HG02938 (cell line): ENCODE data around the gene IGSF6.
"Not testable (repeated sequence)": the region's sequence is repeated elsewhere in the genome, so short reads cannot be mapped to it uniquely, and the experiment has no call there.

Experiments
- ATAC-seq: cut with Tn5 transposase; IDR thresholded peaks from one replicate; pipeline ENCODE4 v1.9.1; 2021; ENCODE audit warnings: mild to moderate bottlenecking, moderate library complexity; ENCODE audit not compliant: unreplicated experiment

Gene IGSF6

GRCh38 chr16:21654466-21654865 lies 2.1 kb upstream of the IGSF6 start:
- ATAC-seq, result no peak

DNA sequence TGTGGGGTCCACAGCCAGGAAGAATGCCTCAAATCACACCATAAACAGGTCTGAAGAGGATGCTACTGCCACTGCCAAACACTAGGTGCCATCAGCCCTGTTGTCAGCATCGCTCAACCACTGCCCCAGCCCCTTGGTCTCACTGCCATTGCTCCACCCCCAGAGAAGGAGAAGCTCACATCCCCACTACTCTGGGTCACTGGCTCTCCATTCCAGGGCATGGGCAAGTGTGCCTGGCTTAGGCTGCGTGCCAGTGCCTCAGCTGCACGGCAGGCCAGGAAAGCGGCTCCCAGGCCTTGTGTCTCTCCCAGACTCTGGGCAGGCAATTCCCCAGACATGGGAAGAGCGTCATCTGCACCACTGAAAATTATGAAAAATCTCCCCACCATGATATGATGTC lies 1.2 kb upstream of the IGSF6 start:
- ATAC-seq, result no peak

DNA sequence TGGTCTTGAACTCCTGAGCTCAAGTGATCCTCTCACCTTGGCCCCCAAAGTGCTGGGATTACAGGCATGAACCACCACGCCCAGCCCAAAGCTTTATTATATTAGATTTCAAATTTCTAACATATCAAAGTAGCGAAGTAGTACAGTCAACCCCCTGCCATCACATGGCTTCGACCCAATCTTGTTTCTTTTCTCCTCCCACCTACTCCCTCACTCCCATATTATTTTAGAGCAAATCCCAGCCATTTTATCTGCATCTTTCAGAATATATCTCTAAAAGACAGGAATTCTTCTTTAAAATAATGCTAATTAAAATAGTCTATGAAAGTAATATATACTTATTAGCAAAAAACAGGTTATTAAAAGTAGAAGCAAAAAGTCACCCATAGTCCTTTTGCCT lies 893 bp downstream of the IGSF6 start:
- no peak for ATAC-seq

- no peak for ATAC-seq
Measured at GRCh38 chr16:21650521-21650920, 1.9 kb downstream of the IGSF6 start.

DNA sequence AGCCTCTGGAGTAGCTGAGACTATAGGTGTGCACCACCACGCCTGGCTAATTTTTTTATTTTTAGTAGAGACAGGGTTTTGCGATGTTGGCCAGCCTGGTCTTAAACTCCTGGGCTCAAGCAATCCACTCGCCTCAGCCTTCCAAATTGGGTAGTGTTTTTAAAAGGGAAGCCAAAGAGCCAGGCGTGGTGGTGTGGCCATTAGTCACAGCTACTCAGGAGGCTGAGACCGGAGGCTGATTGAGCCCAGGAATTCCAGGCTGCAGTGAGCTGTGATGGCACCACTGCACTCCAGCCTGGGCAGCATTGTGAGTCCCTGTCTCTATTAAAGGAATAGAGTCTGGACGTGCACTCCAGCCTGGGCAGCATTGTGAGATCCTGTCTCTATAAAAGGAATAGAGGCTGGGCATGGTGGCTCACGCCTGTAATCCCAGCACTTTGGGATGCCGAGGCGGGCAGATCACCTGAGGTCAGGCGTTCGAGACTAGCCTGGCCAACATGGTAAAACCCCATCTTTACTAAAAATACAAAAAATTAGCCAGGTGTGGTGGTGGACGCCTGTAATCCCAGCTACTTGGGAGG lies 2.5 kb downstream of the IGSF6 start:
- ATAC-seq, result not testable (repeated sequence)

DNA sequence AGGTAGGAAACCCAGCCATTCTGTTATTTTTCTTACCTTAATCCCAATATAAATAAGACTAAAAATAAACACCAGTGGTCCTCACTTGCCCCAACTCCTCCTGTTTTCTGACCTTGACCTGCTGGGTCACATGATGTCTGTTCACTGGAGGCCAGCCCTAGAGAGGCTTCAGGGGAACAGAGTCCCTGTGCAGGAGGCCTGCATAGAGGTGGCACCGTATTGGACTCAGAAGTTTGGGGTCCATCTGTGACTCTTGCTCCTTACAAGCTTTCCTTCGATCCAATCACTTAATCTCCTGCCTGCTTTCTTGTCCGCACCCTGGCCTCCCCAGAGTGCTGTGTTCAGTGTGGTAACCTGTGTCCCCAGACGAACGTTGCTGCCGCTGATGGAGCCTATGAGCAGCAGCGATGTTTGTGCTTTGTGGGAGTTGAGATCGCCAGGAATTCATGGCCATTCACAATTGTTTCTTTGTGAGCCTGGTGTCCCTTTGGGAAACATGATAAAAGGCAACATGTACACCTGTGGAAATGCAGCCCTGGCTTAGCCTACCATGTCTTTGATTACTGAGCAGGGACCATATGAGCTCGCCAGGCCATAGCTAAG lies 4.7 kb downstream of the IGSF6 start:
- peak; percentile 6 for ATAC-seq

GRCh38 chr16:21646721-21647561 lies 5.5 kb downstream of the IGSF6 start:
- ATAC-seq, result peak; percentile 86

DNA sequence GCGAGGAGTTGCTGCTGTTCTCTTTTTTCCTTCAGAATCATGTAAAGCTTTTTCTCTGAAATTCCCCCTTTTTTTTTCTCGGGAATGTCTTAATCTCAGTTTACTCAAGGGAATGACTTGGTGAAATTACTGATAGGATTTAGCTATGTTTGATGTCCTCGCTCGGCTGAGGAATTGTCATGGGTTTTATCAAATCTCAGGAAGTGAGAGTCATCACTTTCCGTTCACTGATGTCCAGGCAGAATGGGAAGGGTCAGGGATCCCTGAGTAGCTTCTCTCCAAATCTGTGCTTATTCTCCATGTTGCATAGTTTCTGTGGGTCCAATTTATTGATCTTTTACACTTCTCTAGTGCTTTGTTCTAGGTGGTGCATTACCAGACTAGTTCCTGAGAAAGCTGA lies 6.3 kb downstream of the IGSF6 start:
- ATAC-seq, result no peak

GRCh38 chr16:21645261-21645721 lies 7.1 kb downstream of the IGSF6 start:
- no peak for ATAC-seq

DNA sequence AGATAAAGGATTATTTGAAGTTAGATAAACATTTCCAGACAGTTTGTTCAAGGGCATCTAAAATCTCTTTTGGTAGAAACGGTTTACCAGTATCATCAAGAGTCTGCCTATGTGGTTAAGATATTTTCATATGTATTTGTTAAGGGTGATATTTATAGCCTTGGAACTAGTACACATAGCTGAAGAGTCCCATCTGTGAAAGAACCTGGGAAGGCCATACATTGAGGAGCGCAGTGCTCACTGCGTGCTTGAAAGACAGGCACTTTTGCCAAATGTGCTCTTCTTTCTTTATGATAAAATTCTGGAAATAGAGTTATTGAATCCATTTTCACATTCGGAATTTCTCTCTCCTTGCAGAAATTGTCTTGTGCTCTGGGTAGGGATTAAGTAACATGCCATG lies 7.7 kb downstream of the IGSF6 start:
- no peak for ATAC-seq

- no peak for ATAC-seq
Measured at GRCh38 chr16:21643785-21644184, 8.6 kb downstream of the IGSF6 start.

- ATAC-seq, result no peak
Measured at GRCh38 chr16:21642861-21643260, 9.5 kb downstream of the IGSF6 start.

GRCh38 chr16:21641916-21642315 lies 10.5 kb downstream of the IGSF6 start:
- no peak for ATAC-seq

- ATAC-seq, result no peak
Measured at GRCh38 chr16:21639493-21639892, 12.9 kb downstream of the IGSF6 start.

DNA sequence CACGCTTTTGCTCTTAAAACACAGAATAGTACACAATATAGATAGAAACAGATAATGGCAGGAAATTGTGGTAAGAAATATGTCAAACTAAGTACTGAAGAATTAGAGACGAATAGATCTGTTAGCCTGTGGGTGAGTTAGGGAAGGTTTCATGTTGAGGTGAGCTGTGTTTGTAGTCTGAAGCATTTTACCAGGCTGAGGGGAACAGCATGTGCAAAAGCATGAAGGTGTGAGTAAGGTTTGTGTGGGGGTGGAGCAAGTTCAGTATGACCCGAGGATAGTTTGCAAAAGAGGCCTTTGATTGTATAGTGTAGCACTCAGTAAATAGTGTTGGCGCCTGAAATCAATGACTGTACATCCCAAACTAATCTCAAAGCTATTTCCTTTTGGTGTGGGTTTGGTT lies 13.8 kb downstream of the IGSF6 start:
- no peak for ATAC-seq

DNA sequence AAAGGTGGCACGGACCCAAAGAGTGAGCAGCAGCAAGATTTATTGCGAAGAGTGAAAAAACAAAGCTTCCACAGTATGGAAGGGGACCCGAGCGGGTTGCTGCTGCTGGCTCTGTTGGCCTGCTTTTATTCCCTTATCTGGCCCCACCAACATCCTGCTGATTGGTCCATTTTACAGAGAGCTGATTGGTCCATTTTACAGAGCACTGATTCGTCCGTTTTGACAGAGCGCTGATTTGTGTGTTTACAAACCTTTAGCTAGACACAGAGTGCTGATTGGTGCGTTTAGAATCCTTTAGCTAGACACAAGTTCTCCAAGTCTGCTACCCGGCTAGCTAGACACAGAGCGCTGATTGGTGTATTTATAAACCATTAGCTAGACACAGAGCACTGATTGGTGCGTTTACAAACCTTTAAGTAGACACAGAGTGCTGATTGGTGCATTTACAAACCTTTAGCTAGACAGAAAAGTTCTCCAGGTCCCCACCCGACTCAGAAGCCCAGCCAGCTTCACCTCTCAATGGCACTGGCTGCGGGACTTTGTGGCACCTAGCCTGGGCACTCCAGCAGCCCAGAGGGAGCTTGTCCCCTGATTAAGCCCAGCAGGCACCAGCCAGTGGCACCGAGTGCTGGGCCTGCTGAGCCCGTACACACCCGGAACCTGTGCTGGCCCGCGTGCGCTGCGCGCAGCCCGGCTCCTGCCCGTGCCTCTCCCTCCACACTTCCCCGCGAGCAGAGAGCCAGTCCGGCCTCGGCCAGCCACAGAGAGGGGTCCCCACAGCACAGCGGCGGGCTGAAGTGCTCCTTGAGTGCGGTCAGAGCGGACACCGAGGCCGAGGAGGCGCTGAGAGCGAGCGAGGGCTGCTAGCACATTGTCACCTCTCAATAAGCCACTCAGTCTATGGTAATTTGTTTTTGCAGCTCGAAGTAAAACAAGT lies 15.1 kb downstream of the IGSF6 start:
- ATAC-seq, result no peak

DNA sequence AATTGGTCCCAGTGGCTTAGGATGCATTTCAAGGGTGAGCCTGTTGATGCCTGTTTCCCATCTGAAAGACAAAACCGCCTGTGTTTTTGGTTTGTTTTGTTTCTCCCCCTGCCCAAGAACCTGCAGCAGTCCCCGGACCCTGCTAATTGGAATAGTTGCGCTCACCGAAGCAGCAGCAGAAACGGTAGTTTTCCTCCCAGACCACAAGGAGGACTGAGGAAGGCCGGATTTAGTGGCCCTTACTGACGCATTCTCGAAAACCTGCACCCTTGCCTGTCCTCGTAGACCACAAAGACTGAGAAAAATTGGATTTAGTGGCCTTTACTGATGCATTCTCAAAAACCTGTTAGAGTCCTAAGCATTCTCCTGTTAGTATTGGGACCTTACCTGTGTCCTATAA lies 16.7 kb downstream of the IGSF6 start:
- not testable (repeated sequence) for ATAC-seq

- ATAC-seq, result no peak
Measured at GRCh38 chr16:21634216-21634615, 18.2 kb downstream of the IGSF6 start.

DNA sequence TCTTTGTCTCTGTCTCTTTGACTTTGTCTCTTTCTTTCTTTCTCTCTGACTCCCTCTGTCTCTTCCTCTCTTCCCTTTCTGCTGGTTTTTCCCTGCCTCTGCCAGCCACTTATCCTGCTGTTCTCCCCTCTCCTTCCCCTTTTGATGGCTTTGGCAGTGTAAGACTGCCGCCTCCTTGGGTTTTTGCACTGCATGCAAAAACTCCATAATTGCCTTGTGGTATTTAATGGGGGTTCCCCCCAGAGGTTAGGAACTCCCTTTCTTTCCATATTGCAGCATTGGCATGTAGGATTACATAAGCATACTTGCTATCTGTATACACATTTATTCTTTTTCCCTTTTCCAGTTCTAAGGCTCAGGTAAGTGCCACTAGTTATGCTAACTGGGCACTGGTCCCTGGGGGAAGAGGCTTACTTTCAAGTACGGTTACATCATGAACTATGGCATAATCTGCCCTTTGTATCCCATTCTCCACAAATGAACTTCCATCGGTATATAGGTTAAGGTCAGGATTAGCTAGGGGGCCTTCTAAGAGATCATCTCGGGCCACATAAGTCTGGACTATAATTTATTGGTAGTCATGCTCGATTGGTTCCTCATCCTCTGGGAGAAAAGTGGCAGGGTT lies 20.3 kb downstream of the IGSF6 start:
- ATAC-seq, result not testable (repeated sequence)

DNA sequence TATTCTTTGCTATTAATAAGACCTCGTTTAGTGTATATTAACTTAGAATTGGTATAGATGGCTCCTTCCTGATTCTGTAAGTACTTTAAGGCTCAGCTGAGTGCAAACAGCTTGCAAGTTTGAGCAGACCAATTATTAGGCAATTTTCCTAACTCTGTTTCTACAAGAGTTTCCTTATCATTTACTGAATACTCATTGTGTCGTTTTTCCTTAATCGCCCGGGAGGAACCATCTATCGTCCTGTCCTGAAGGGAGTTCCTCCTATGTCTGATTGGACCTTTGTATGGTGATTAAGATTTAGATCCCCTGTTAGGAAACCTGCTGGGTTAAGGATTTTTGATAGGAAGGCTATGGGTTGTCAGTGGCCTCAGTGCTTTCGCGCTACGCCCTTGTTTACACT lies 21.0 kb downstream of the IGSF6 start:
- not testable (repeated sequence) for ATAC-seq
